Ectodermal cell (in vitro differentiated cells): ENCODE results near the gene C10orf71.

Experiments used
- H3K27ac ChIP-seq: 2 replicates; pipeline ENCODE4 v1.7.0; 2013; ENCODE audit warnings: mild to moderate bottlenecking, low read depth, low read length; ENCODE audit not compliant: insufficient read depth, poor library complexity, severe bottlenecking
- H3K27me3 ChIP-seq: 2 replicates; pipeline ENCODE4 v1.7.0; 2013; ENCODE audit warnings: mild to moderate bottlenecking, low read length; ENCODE audit not compliant: insufficient read depth, control insufficient read depth, poor library complexity, severe bottlenecking
- H3K36me3 ChIP-seq: one replicate; pipeline ENCODE4 v1.7.0; 2013; ENCODE audit warnings: low read length; ENCODE audit not compliant: control insufficient read depth, insufficient read depth
- H3K4me1 ChIP-seq: one replicate; pipeline ENCODE4 v1.7.0; 2013; ENCODE audit warnings: low read length; ENCODE audit not compliant: control insufficient read depth, insufficient read depth
- H3K4me3 ChIP-seq: 2 replicates; pipeline ENCODE4 v1.7.0; 2013; ENCODE audit warnings: low read depth, low read length, control low read depth; ENCODE audit not compliant: insufficient read depth
- H3K9me3 ChIP-seq: 2 replicates; pipeline ENCODE4 v1.7.0; 2013; ENCODE audit warnings: mild to moderate bottlenecking, low read length, moderate library complexity; ENCODE audit not compliant: control insufficient read depth
- WGBS, 2 experiments: methylation state at CpG; one replicate each; pipeline ENCODE4 v1.1.7; 2013; ENCODE audit warnings: missing lambda C conversion rate in 2 of 2; 5-methylcytosine and 5-hydroxymethylcytosine counted together

Gene C10orf71

GRCh38 chr10:49364747-49365146 is 65.8 kb downstream of the C10orf71 start:
- Histone ChIP-seq H3K4me1 (no peaks in the 10 kb centered on the region), H3K27me3 (no peaks in the 10 kb centered on the region), H3K4me3 (no peak overlapping the region), H3K9me3 (no peaks in the 10 kb centered on the region), H3K27ac (no peak overlapping the region), H3K36me3 (no peaks in the 10 kb centered on the region)
- WGBS, 2 experiments, result 95 to 96% methylated on average over 8 of the region's 8 CpGs

GRCh38 chr10:49365275-49365674 is 66.3 kb downstream of the C10orf71 start:
- H3K36me3 ChIP-seq, result no peaks in the 10 kb centered on the region
- no peak overlapping the region for H3K4me3 ChIP-seq
- no peaks in the 10 kb centered on the region for H3K4me1 ChIP-seq
- H3K27me3 ChIP-seq, result no peaks in the 10 kb centered on the region
- no peak overlapping the region for H3K27ac ChIP-seq
- no peaks in the 10 kb centered on the region for H3K9me3 ChIP-seq
- 91 to 100% methylated on average over 3 of the region's 3 CpGs for WGBS, 2 experiments

- H3K27me3 ChIP-seq, result no peaks in the 10 kb centered on the region
- 89 to 91% methylated on average over 23 of the region's 23 CpGs for WGBS, 2 experiments
These were observed 66.9 kb downstream of the C10orf71 start for GRCh38 chr10:49365675-49366415.

GRCh38 chr10:49366460-49366859 is 67.5 kb downstream of the C10orf71 start:
- Histone ChIP-seq H3K9me3 (no peaks in the 10 kb centered on the region), H3K4me1 (no peaks in the 10 kb centered on the region), H3K4me3 (no peak overlapping the region), H3K27ac (no peak overlapping the region), H3K36me3 (no peaks in the 10 kb centered on the region), H3K27me3 (no peaks in the 10 kb centered on the region)
- WGBS, 2 experiments, result 86 to 91% methylated on average over 4 of the region's 4 CpGs

More at GRCh38 chr10:49365675-49366415, 66.9 kb downstream of the C10orf71 start:
- Histone ChIP-seq H3K27ac (no peak overlapping the region), H3K9me3 (no peaks in the 10 kb centered on the region), H3K4me1 (no peaks in the 10 kb centered on the region), H3K36me3 (no peaks in the 10 kb centered on the region), H3K4me3 (no peak overlapping the region)

GRCh38 chr10:49367600-49367999 is 68.6 kb downstream of the C10orf71 start:
- no peak overlapping the region for H3K4me3 ChIP-seq
- WGBS, 2 experiments, result 64% methylated on average over 5 of the region's 5 CpGs

GRCh38 chr10:49368256-49368655 is 69.3 kb downstream of the C10orf71 start:
- Histone ChIP-seq H3K36me3 (no peaks in the 10 kb centered on the region), H3K4me3 (no peak overlapping the region), H3K4me1 (no peaks in the 10 kb centered on the region), H3K9me3 (no peaks in the 10 kb centered on the region), H3K27ac (no peak overlapping the region), H3K27me3 (no peaks in the 10 kb centered on the region)
- 93 to 95% methylated on average over 4 of the region's 4 CpGs for WGBS, 2 experiments

More at GRCh38 chr10:49367600-49367999, 68.6 kb downstream of the C10orf71 start:
- no peaks in the 10 kb centered on the region for H3K36me3 ChIP-seq
- no peaks in the 10 kb centered on the region for H3K9me3 ChIP-seq
- no peaks in the 10 kb centered on the region for H3K27me3 ChIP-seq
- H3K27ac ChIP-seq, result no peak overlapping the region
- H3K4me1 ChIP-seq, result no peaks in the 10 kb centered on the region

GRCh38 chr10:49369216-49370162 is 70.5 kb downstream of the C10orf71 start:
- Histone ChIP-seq H3K27me3 (no peaks in the 10 kb centered on the region), H3K27ac (no peak overlapping the region), H3K9me3 (no peaks in the 10 kb centered on the region), H3K4me3 (no peak overlapping the region), H3K36me3 (no peaks in the 10 kb centered on the region), H3K4me1 (no peaks in the 10 kb centered on the region)
- 85 to 92% methylated on average over 13 to 14 of the region's 14 CpGs for WGBS, 2 experiments

GRCh38 chr10:49370326-49371100 is 71.5 kb downstream of the C10orf71 start:
- no peak overlapping the region for H3K4me3 ChIP-seq
- H3K27ac ChIP-seq, result no peak overlapping the region
- WGBS, 2 experiments, result 90 to 92% methylated on average over 8 of the region's 8 CpGs
- H3K36me3 ChIP-seq, result no peaks in the 10 kb centered on the region
- H3K9me3 ChIP-seq, result no peaks in the 10 kb centered on the region
- no peaks in the 10 kb centered on the region for H3K27me3 ChIP-seq
- H3K4me1 ChIP-seq, result no peaks in the 10 kb centered on the region

GRCh38 chr10:49371967-49372366 is 73.0 kb downstream of the C10orf71 start:
- Histone ChIP-seq H3K36me3 (no peaks in the 10 kb centered on the region), H3K9me3 (no peaks in the 10 kb centered on the region), H3K4me3 (no peak overlapping the region), H3K4me1 (no peaks in the 10 kb centered on the region), H3K27me3 (no peaks in the 10 kb centered on the region), H3K27ac (no peak overlapping the region)
- 93 to 94% methylated on average over 3 of the region's 3 CpGs for WGBS, 2 experiments
